Measurements from ENCODE around the gene ZNF569.
"Not testable (repeated sequence)": the region's sequence is repeated elsewhere in the genome, so short reads cannot be mapped to it uniquely, and the experiment has no call there.

ZNF569 gene

DNA sequence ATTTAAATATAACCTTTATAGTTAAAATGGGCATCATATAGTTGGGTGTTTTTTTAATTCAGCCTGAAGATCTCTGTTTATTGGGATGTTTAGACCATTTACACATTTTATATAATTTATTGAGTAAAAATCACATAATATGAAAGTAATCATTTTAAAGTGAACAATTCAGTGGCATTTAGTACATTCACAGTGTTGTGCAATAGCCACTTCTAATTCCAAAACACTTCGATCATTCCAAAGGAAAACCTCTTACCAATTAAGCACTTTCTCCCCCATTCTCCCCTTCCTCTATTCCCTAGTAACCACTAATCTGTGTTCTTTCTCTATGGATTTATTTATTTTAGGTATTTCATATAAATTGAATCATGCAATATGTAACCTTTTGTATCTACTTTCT is 66.2 kb downstream of the ZNF569 start:
- DNase-seq = no peak

DNA sequence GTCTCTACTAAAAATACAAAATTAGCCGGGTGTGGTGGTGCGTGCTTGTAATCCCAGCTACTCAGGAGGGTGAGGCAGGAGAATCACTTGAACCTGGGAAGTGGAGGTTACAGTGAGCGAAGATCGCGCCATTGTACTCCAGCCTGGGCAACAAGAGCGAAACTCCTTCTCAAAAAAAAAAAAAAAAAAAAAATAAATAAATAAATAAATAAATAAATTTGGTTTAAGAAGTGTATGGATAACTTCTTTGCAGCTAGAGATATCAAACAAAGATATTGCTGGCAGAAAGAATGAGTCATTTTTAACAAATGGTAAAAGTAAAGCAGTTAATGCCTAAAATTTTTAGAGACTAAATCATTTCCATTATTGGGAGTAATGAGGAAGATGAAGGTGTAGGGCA is 75.8 kb downstream of the ZNF569 start:
- DNase-seq = not testable (repeated sequence)

DNA sequence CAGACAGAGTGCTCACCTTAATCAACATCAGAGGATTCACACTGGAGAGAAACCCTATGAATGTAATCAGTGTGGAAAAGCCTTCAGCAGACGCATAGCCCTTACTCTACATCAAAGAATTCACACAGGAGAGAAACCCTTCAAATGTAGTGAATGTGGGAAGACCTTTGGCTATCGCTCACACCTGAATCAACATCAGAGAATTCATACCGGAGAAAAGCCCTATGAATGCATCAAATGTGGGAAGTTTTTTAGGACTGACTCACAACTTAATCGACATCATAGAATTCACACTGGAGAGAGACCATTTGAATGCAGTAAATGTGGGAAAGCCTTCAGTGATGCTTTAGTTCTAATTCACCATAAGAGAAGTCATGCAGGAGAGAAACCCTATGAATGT is 78.0 kb downstream of the ZNF569 start:
- DNase-seq = no peak

DNA sequence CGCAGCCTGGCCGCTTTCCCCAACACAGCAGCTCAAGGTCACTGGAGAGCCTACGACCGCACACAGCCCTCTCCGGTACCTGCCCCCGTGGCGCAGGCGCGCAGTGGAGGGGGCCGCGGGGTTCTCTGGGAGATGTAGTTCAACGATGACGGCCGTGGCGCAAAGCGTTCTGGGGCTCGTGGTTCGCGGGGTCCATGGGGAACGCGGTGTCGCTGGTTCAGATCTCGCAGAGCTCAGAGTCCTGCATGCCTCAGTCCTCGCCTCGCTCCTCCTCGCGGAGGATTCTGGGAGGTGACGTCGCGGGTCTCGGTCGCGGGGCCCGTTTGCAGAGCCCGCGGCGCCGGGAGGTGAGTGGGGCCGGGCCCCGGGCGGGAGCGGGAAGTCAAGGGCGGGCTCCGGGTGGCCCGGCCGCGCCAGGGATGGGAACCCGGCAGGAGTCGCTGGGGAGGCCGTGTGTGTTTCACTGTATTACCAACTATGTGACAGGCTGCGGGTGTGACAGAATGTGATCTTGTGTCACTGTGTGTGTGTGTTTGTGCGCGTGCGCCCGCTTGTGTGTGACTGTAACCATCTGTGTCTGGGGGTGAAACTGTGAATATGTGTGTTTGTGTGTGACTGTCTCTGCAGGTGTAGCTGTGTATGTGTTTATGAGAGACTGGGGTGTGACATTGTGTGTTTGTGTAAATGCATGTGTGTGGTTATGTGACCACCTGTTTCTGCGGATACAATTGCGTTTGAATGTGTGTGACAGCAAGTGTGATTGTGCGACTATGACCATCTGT is 96.2 kb downstream of the ZNF569 start, which contains the start of gene ZNF527:
TSS of gene ZNF527 (plus strand) at position 220 of the 782 bp plus-strand sequence. CDS start 3,100 bp downstream, outside the sequence.
- peak; percentile 98 for DNase-seq

DNA sequence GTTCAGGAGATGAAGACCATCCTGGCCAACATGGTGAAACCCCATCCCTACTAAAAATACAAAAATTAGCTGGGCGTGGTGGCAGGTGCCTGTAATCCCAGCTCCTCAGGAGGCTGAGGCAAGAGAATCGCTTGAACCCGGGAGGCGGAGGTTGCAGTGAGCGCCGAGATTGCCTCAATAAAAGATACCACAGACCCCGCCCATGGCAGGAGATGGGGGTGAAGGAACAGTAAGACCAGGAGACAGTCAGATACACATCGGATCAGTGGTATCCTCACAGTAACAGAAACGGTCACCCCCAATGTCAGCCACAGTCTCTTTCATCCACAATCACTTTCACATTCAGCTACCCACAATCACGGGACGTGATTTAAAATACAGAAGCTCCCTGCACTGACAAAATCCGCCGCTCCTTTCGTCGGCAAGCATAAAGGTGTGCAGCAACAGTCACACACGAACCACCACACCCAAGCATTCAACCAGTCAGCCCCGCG is 96.8 kb downstream of the ZNF569 start:
- not testable (repeated sequence) for DNase-seq

DNA sequence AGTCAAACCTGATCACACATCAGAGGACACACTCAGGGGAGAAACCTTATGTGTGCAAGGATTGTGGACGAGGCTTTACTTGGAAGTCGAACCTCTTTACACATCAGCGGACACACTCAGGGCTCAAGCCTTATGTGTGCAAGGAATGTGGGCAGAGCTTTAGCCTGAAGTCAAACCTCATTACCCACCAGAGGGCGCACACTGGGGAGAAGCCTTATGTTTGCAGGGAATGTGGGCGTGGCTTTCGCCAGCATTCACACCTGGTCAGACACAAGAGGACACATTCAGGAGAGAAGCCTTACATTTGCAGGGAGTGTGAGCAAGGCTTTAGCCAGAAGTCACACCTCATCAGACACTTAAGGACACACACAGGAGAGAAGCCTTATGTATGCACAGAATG is 104.5 kb downstream of the ZNF569 start:
- no peak for DNase-seq

DNA sequence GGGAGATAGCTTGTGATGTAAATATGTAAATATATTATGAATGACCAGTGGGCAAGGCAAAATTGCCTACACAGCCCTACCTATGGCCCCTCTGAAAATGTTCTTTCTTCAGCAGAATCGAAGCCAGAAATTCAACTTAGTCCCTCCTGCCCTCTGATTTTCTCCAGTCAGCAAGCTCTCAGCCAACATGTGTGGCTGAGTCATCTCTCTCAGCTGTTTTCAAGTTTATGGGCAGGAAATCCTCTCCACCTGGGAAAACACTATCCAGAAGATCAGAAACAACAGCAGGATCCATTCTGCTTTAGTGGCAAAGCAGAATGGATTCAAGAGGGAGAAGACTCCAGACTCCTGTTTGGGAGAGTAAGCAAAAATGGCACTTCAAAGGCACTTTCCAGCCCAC is 105.2 kb downstream of the ZNF569 start:
- no peak for DNase-seq
